Mucosa of rectum (tissue), 2 donors: Measurements from ENCODE around the gene LIPI.
"Not testable (repeated sequence)": the region's sequence is repeated elsewhere in the genome, so short reads cannot be mapped to it uniquely, and the experiment has no call there.

Experiments used
- H3K27ac ChIP-seq, 2 donors: one replicate each; pipeline ENCODE4 v1.7.0; 2013; ENCODE audit warnings: inconsistent platforms in 2 of 2, low read depth in 2 of 2, low read length in 2 of 2
- H3K27me3 ChIP-seq, 2 donors: one replicate each; pipeline ENCODE4 v1.7.0; 2013; ENCODE audit warnings: low read length in 2 of 2; ENCODE audit not compliant: control insufficient read depth in 2 of 2, insufficient read depth in 2 of 2
- H3K36me3 ChIP-seq, 2 donors: one replicate each; pipeline ENCODE4 v1.7.0; 2013; ENCODE audit warnings: low read length in 2 of 2; ENCODE audit not compliant: control insufficient read depth in 2 of 2, insufficient read depth in 2 of 2
- H3K4me1 ChIP-seq, 2 donors: one replicate each; pipeline ENCODE4 v1.7.0; 2013; ENCODE audit warnings: low read length in 2 of 2, mild to moderate bottlenecking in 1 of 2; ENCODE audit not compliant: control insufficient read depth in 2 of 2, insufficient read depth in 2 of 2
- H3K4me3 ChIP-seq, 2 donors: one replicate each; pipeline ENCODE4 v1.7.0; 2013; ENCODE audit warnings: low read length in 2 of 2
- H3K9ac ChIP-seq, 2 donors: one replicate each; pipeline ENCODE4 v1.7.0; 2013; ENCODE audit warnings: low read length in 2 of 2, low read depth in 1 of 2, mild to moderate bottlenecking in 1 of 2
- H3K9me3 ChIP-seq, 2 donors: one replicate each; pipeline ENCODE4 v1.7.0; 2013; ENCODE audit warnings: low read length in 2 of 2; ENCODE audit not compliant: control insufficient read depth in 2 of 2
- donor health status: healthy.
- donor health status: Normal muscosa, but diverticular disease.

Gene LIPI

GRCh38 chr21:14064296-14064645, 146.5 kb downstream of the LIPI start:
- no peaks in the 10 kb centered on the region for H3K27me3 ChIP-seq
- no peak overlapping the region for H3K4me3 ChIP-seq
- no peaks in the 10 kb centered on the region for H3K36me3 ChIP-seq

GRCh38 chr21:14063620-14064295, 147.0 kb downstream of the LIPI start:
- not testable (repeated sequence) for H3K9me3 ChIP-seq, H3K4me1 ChIP-seq, H3K9ac ChIP-seq, H3K4me3 ChIP-seq, H3K27ac ChIP-seq, H3K27me3 ChIP-seq, H3K36me3 ChIP-seq

More at GRCh38 chr21:14064296-14064645, 146.5 kb downstream of the LIPI start:
- Histone ChIP-seq H3K9me3 (no peaks in the 10 kb centered on the region), H3K27ac (no peak overlapping the region), H3K4me1 (no peaks in the 10 kb centered on the region), H3K9ac (no peak overlapping the region)

GRCh38 chr21:14062684-14063083, 148.1 kb downstream of the LIPI start:
- not testable (repeated sequence) for H3K4me3 ChIP-seq, H3K36me3 ChIP-seq, H3K9me3 ChIP-seq, H3K9ac ChIP-seq, H3K27me3 ChIP-seq, H3K4me1 ChIP-seq, H3K27ac ChIP-seq

GRCh38 chr21:14061820-14062219, 148.9 kb downstream of the LIPI start:
- not testable (repeated sequence) for H3K4me3 ChIP-seq, H3K4me1 ChIP-seq, H3K27ac ChIP-seq, H3K27me3 ChIP-seq, H3K9me3 ChIP-seq, H3K9ac ChIP-seq, H3K36me3 ChIP-seq

GRCh38 chr21:14058995-14059627, 151.6 kb downstream of the LIPI start:
- H3K4me3 ChIP-seq, H3K27ac ChIP-seq, H3K4me1 ChIP-seq, H3K9me3 ChIP-seq, H3K9ac ChIP-seq, H3K36me3 ChIP-seq, H3K27me3 ChIP-seq: not testable (repeated sequence)
